Gastroesophageal sphincter (tissue), 3 donors: Measurements from ENCODE around the gene C12orf60.

ENCODE experiments used
- POLR2A ChIP-seq, 2 donors: fragments of 450-650 bp; IDR thresholded peaks; one replicate each; pipeline ENCODE4 v1.6.1; 2017; ENCODE audit warnings: antibody characterized with exemption in 2 of 2, mild to moderate bottlenecking in 2 of 2, moderate library complexity in 1 of 2
- TF ChIP-seq, protein P1 (sequence below), 4 experiments: fragments of 200-600 bp in 2 of 4; fragments of 450-650 bp in 2 of 4; sonication (generic) in 1 of 4; IDR thresholded peaks; one replicate each; pipeline ENCODE4 v1.5.1; 2017 to 2019; ENCODE audit warnings: antibody characterized with exemption in 4 of 4, mild to moderate bottlenecking in 2 of 4, moderate library complexity in 2 of 4

GRCh38 chr12:14785568-14785967, 17.9 kb upstream of the C12orf60 start:
- TF ChIP-seq, protein P1, sequence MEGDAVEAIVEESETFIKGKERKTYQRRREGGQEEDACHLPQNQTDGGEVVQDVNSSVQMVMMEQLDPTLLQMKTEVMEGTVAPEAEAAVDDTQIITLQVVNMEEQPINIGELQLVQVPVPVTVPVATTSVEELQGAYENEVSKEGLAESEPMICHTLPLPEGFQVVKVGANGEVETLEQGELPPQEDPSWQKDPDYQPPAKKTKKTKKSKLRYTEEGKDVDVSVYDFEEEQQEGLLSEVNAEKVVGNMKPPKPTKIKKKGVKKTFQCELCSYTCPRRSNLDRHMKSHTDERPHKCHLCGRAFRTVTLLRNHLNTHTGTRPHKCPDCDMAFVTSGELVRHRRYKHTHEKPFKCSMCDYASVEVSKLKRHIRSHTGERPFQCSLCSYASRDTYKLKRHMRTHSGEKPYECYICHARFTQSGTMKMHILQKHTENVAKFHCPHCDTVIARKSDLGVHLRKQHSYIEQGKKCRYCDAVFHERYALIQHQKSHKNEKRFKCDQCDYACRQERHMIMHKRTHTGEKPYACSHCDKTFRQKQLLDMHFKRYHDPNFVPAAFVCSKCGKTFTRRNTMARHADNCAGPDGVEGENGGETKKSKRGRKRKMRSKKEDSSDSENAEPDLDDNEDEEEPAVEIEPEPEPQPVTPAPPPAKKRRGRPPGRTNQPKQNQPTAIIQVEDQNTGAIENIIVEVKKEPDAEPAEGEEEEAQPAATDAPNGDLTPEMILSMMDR (IDR thresholded peaks at IDR 0.05) = no peak
- no peak for TF ChIP-seq POLR2A (IDR thresholded peaks at IDR 0.05)
